Eye (tissue), 1 donor: ENCODE measurements around the gene SASH1.
"Not testable (repeated sequence)": the region's sequence is repeated elsewhere in the genome, so short reads cannot be mapped to it uniquely, and the experiment has no call there.

Source experiments
- DNase-seq: peaks from one replicate; pipeline ENCODE4 v3.0.0-alpha.2; 2015

SASH1 gene

GRCh38 chr6:148559848-148560433, 217.3 kb downstream of the SASH1 start:
- peak; percentile 91 for DNase-seq

- DNase-seq: peak; percentile 9
Measured at GRCh38 chr6:148561629-148562028, 219.0 kb downstream of the SASH1 start.

GRCh38 chr6:148563066-148563465, 220.4 kb downstream of the SASH1 start:
- no peak for DNase-seq

- no peak for DNase-seq
Measured at GRCh38 chr6:148564494-148565035, 221.9 kb downstream of the SASH1 start.

GRCh38 chr6:148565321-148565926, 222.8 kb downstream of the SASH1 start:
- DNase-seq: no peak

- no peak for DNase-seq
Measured at GRCh38 chr6:148565930-148566663, 223.5 kb downstream of the SASH1 start.

- no peak for DNase-seq
Measured at GRCh38 chr6:148566664-148567350, 224.2 kb downstream of the SASH1 start.

- no peak for DNase-seq
Measured at GRCh38 chr6:148570456-148570855, 227.8 kb downstream of the SASH1 start.

GRCh38 chr6:148572676-148573335, 230.2 kb downstream of the SASH1 start:
- DNase-seq: no peak

- no peak for DNase-seq
Measured at GRCh38 chr6:148573922-148574321, 231.3 kb downstream of the SASH1 start.

- peak; percentile 88 for DNase-seq
Measured at GRCh38 chr6:148577687-148578488, 235.2 kb downstream of the SASH1 start.

- no peak for DNase-seq
Measured at GRCh38 chr6:148578489-148578814, 235.8 kb downstream of the SASH1 start.

GRCh38 chr6:148578837-148579565, 236.4 kb downstream of the SASH1 start:
- no peak for DNase-seq

GRCh38 chr6:148580442-148580841, 237.8 kb downstream of the SASH1 start:
- no peak for DNase-seq

GRCh38 chr6:148583631-148584030, 241.0 kb downstream of the SASH1 start:
- DNase-seq: no peak

GRCh38 chr6:148585641-148586040, 243.0 kb downstream of the SASH1 start:
- not testable (repeated sequence) for DNase-seq

GRCh38 chr6:148590883-148591282, 248.2 kb downstream of the SASH1 start:
- DNase-seq: no peak

GRCh38 chr6:148591656-148592055, 249.0 kb downstream of the SASH1 start:
- DNase-seq: no peak

GRCh38 chr6:148593130-148593812, 250.6 kb downstream of the SASH1 start:
- DNase-seq: no peak

GRCh38 chr6:148593813-148594170, 251.2 kb downstream of the SASH1 start:
- DNase-seq: no peak

GRCh38 chr6:148595550-148595949, 252.9 kb downstream of the SASH1 start:
- no peak for DNase-seq
